Duodenal mucosa (tissue), 2 donors: ENCODE data around the gene KRT82.

Experiments
- H3K27ac ChIP-seq: one replicate; pipeline ENCODE4 v1.7.0; 2013; ENCODE audit warnings: low read depth, low read length
- H3K27me3 ChIP-seq, 2 donors: one replicate each; pipeline ENCODE4 v1.7.0; 2013; ENCODE audit warnings: low read length in 2 of 2, control low read depth in 1 of 2; ENCODE audit not compliant: insufficient read depth in 2 of 2, control insufficient read depth in 1 of 2
- H3K36me3 ChIP-seq, 2 donors: one replicate each; pipeline ENCODE4 v1.7.0; 2013; ENCODE audit warnings: low read length in 2 of 2, control low read depth in 1 of 2; ENCODE audit not compliant: insufficient read depth in 2 of 2, control insufficient read depth in 1 of 2
- H3K4me1 ChIP-seq, 2 donors: one replicate each; pipeline ENCODE4 v1.7.0; 2013; ENCODE audit warnings: low read length in 2 of 2, control low read depth in 1 of 2; ENCODE audit not compliant: insufficient read depth in 2 of 2, control insufficient read depth in 1 of 2
- H3K4me3 ChIP-seq, 2 donors: one replicate each; pipeline ENCODE4 v1.7.0; 2013; ENCODE audit warnings: low read length in 2 of 2, low read depth in 1 of 2
- H3K9ac ChIP-seq, 2 donors: one replicate each; pipeline ENCODE4 v1.7.0; 2013; ENCODE audit warnings: low read length in 2 of 2, low read depth in 1 of 2
- H3K9me3 ChIP-seq, 2 donors: one replicate each; pipeline ENCODE4 v1.7.0; 2013; ENCODE audit warnings: low read length in 2 of 2, control low read depth in 1 of 2; ENCODE audit not compliant: control insufficient read depth in 1 of 2

The KRT82 gene

GRCh38 chr12:52372216-52373154, 33.6 kb downstream of the KRT82 start:
- Histone ChIP-seq H3K27ac (no peak overlapping the region), H3K4me1 (peaks cover 0 to 6% of the 10 kb centered on the region in 2 donors), H3K27me3 (no peaks in the 10 kb centered on the region), H3K36me3 (no peaks in the 10 kb centered on the region), H3K9me3 (no peaks in the 10 kb centered on the region), H3K4me3 (no peak overlapping the region), H3K9ac (no peak overlapping the region)

DNA sequence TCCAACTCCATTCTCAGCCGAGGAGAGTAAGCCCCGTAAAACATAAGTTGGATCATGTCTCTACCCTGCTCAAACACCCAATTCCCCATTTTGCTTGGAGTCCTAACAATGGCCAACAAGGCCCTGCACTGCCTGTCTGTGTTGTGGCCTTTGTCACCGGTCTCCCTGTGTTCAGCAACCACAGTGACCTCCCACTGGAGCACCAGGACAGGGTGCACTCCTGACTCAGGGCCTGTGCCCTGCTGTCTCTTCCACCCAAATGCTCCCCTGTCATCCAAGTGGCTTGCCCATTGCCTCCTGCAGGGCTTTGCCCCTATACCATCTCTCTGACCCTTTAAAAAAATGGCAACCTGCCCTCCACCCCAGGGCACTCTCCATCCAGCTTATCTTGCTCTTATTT, 34.4 kb downstream of the KRT82 start:
- H3K9me3 ChIP-seq, result no peaks in the 10 kb centered on the region
- H3K27ac ChIP-seq, result no peak overlapping the region
- no peaks in the 10 kb centered on the region for H3K36me3 ChIP-seq
- H3K4me3 ChIP-seq, result no peak overlapping the region
- H3K9ac ChIP-seq, result no peak overlapping the region
- H3K4me1 ChIP-seq, result peaks cover 0 to 6% of the 10 kb centered on the region in 2 donors
- no peaks in the 10 kb centered on the region for H3K27me3 ChIP-seq

GRCh38 chr12:52370926-52371608, 35.1 kb downstream of the KRT82 start:
- H3K27me3 ChIP-seq, result peaks cover 0 to 4% of the 10 kb centered on the region in 2 donors
- H3K9ac ChIP-seq, result no peak overlapping the region
- peaks cover 0 to 6% of the 10 kb centered on the region in 2 donors for H3K4me1 ChIP-seq
- no peaks in the 10 kb centered on the region for H3K36me3 ChIP-seq
- no peaks in the 10 kb centered on the region for H3K9me3 ChIP-seq
- no peak overlapping the region for H3K27ac ChIP-seq
- H3K4me3 ChIP-seq, result no peak overlapping the region

DNA sequence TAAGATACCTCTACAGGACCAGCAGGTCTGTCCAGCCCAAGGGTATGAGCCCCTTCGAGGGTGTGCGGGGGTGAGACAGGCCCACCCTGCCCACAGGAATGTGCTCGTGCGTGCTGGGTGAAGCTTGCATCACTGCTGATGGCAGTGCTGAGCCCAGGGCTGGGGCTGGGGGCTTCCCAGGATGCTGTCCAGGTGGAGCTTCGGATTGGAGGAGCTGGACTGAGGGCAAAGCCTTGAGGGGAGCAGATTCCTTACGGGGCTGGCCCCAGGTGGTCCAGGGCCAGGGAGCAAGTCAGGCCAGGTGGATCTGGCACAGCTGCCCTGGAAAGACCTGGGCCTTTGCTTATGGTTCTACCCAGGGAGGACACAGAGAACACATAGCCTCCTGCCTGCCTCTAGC, 36.3 kb downstream of the KRT82 start:
- H3K36me3 ChIP-seq, result no peaks in the 10 kb centered on the region
- H3K9ac ChIP-seq, result no peak overlapping the region
- peaks cover 0 to 4% of the 10 kb centered on the region in 2 donors for H3K27me3 ChIP-seq
- H3K9me3 ChIP-seq, result no peaks in the 10 kb centered on the region
- no peak overlapping the region for H3K4me3 ChIP-seq
- peaks cover 0 to 6% of the 10 kb centered on the region in 2 donors for H3K4me1 ChIP-seq
- H3K27ac ChIP-seq, result no peak overlapping the region

- H3K9me3 ChIP-seq, result no peaks in the 10 kb centered on the region
- H3K36me3 ChIP-seq, result no peaks in the 10 kb centered on the region
- H3K27me3 ChIP-seq, result peaks cover 0 to 4% of the 10 kb centered on the region in 2 donors
- peaks cover 0 to 6% of the 10 kb centered on the region in 2 donors for H3K4me1 ChIP-seq
- no peak overlapping the region for H3K4me3 ChIP-seq
- no peak overlapping the region for H3K9ac ChIP-seq
- H3K27ac ChIP-seq, result no peak overlapping the region
Measured at GRCh38 chr12:52369211-52369610, 36.9 kb downstream of the KRT82 start.

GRCh38 chr12:52368508-52368907, 37.6 kb downstream of the KRT82 start:
- H3K9ac ChIP-seq, result no peak overlapping the region
- peaks cover 0 to 6% of the 10 kb centered on the region in 2 donors for H3K4me1 ChIP-seq
- H3K36me3 ChIP-seq, result no peaks in the 10 kb centered on the region

GRCh38 chr12:52367876-52368275, 38.3 kb downstream of the KRT82 start:
- H3K9me3 ChIP-seq, result no peaks in the 10 kb centered on the region
- H3K27me3 ChIP-seq, result peaks cover 0 to 4% of the 10 kb centered on the region in 2 donors
- no peaks in the 10 kb centered on the region for H3K36me3 ChIP-seq
- peaks cover 0 to 6% of the 10 kb centered on the region in 2 donors for H3K4me1 ChIP-seq
- H3K4me3 ChIP-seq, result no peak overlapping the region
- H3K27ac ChIP-seq, result no peak overlapping the region
- no peak overlapping the region for H3K9ac ChIP-seq

More at GRCh38 chr12:52368508-52368907, 37.6 kb downstream of the KRT82 start:
- no peak overlapping the region for H3K27ac ChIP-seq
- H3K9me3 ChIP-seq, result no peaks in the 10 kb centered on the region
- no peak overlapping the region for H3K4me3 ChIP-seq
- peaks cover 0 to 4% of the 10 kb centered on the region in 2 donors for H3K27me3 ChIP-seq

- Histone ChIP-seq H3K4me1 (peaks cover 0 to 6% of the 10 kb centered on the region in 2 donors), H3K4me3 (no peak within 1 kb of the TSS), H3K27ac (no peak within 1 kb of the TSS), H3K36me3 (no peaks in the 10 kb centered on the region), H3K9ac (no peak within 1 kb of the TSS), H3K27me3 (peaks cover 0 to 4% of the 10 kb centered on the region in 2 donors), H3K9me3 (no peaks in the 10 kb centered on the region)
Measured at GRCh38 chr12:52366738-52367485, 39.2 kb downstream of the KRT82 start, which contains the start of gene KRT85. Gene KRT85 (minus strand): TSS chr12:52367481. CDS start chr12:52367405, 76 bp downstream.

DNA sequence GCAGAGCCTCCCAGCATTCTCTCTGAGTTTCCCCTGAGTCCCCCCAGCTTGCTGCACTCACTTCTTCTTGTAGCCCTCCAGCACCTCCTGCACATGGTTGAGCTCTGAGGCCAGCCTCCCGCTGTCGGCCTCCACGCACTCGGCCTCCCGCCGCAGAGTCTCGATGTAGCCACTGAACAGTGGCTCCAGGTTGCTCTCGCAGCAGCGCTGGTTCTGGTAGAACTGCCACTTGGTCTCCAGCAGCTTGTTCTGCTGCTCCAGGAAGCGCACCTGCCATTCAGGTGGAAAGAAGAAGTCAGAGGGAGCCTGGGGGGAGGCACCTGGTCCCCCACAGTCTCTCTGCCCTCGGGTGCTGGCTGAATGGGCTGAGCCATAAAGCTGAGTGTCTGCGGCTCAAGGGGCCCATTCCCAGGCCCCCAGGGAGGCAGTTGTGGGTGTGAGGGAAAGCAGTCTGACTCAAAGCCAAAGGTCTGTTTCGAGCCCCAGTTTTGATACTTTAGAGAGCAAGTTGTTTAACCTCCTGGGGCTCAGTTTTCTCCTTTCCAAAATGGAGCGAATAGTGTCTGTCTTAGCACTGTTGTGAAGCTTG, 41.1 kb downstream of the KRT82 start:
- Histone ChIP-seq H3K9me3 (no peaks in the 10 kb centered on the region), H3K9ac (no peak overlapping the region), H3K27me3 (peaks cover 0 to 4% of the 10 kb centered on the region in 2 donors), H3K4me1 (no peaks in the 10 kb centered on the region), H3K4me3 (no peak overlapping the region), H3K27ac (no peak overlapping the region), H3K36me3 (no peaks in the 10 kb centered on the region)
